Activated T-cell treated with anti-CD3 and anti-CD28 coated beads, Interleukin-2, amount 50 U/mL, for 4 hours (primary cell): ENCODE measurements around the gene PTPRO. TPM values are rescaled to one million over a fixed set of nuclear protein-coding genes. Genes with fewer than 3 reads are reported as not detected.

Experiments used
- ATAC-seq, 2 donors: fragments of 200-7000 bp; cut with Tn5 transposase; one replicate each; pipeline ENCODE4 v1.10.0; 2021
- DNase-seq: peaks from one replicate; pipeline ENCODE4 v3.0.0-alpha.2; 2020
- H3K27me3 Mint-ChIP-seq: one replicate; pipeline ENCODE4 v1.8.0; 2021; ENCODE audit warnings: low read depth, mixed read lengths
- H3K36me3 Mint-ChIP-seq: one replicate; pipeline ENCODE4 v1.8.0; 2022; ENCODE audit warnings: mixed read lengths; ENCODE audit not compliant: insufficient read depth
- H3K4me1 Mint-ChIP-seq: one replicate; pipeline ENCODE4 v1.8.0; 2021; ENCODE audit warnings: low read depth, mixed read lengths
- H3K4me3 Mint-ChIP-seq: one replicate; pipeline ENCODE4 v1.8.0; 2021; ENCODE audit warnings: mild to moderate bottlenecking, moderate library complexity, mixed read lengths
- H3K9me3 Mint-ChIP-seq: one replicate; pipeline ENCODE4 v1.8.0; 2021; ENCODE audit warnings: mixed read lengths
- total RNA-seq, 3 donors: library from RNA; stranded (reverse); gene quantifications; one replicate each; pipeline ENCODE4 v1.2.1, GENCODE V29; 2021

PTPRO gene
- total RNA-seq, 3 donors from 2014 or later, result 0.14 TPM; not detected in 2

- ATAC-seq (no peak), DNase-seq (no peak)
- Mint-ChIP-seq H3K9me3 (peaks cover 4% of the 10 kb centered on the region), H3K4me3 (no peak overlapping the region), H3K36me3 (peaks cover 15% of the 10 kb centered on the region), H3K27me3 (no peaks in the 10 kb centered on the region), H3K4me1 (peaks cover 23% of the 10 kb centered on the region)
These were observed 233.1 kb downstream of the PTPRO start for GRCh38 chr12:15555446-15555845.

GRCh38 chr12:15556411-15557102 is 234.2 kb downstream of the PTPRO start:
- no peak overlapping the region for H3K4me3 Mint-ChIP-seq
- no peaks in the 10 kb centered on the region for H3K9me3 Mint-ChIP-seq
- H3K36me3 Mint-ChIP-seq, result peaks cover 11% of the 10 kb centered on the region
- ATAC-seq (no peak), DNase-seq (no peak)
- peaks cover 30% of the 10 kb centered on the region for H3K4me1 Mint-ChIP-seq
- no peaks in the 10 kb centered on the region for H3K27me3 Mint-ChIP-seq

GRCh38 chr12:15558915-15559528 is 236.7 kb downstream of the PTPRO start:
- ATAC-seq, result no peak
- Mint-ChIP-seq H3K9me3 (no peaks in the 10 kb centered on the region), H3K4me1 (peaks cover 45% of the 10 kb centered on the region)

GRCh38 chr12:15561396-15561795 is 239.1 kb downstream of the PTPRO start:
- DNase-seq (no peak), ATAC-seq (no peak)
- Mint-ChIP-seq H3K27me3 (no peaks in the 10 kb centered on the region), H3K4me3 (peak overlapping the region; percentile 6), H3K4me1 (peaks cover 58% of the 10 kb centered on the region), H3K9me3 (no peaks in the 10 kb centered on the region), H3K36me3 (peaks cover 3% of the 10 kb centered on the region)

More at GRCh38 chr12:15558915-15559528, 236.7 kb downstream of the PTPRO start:
- no peak for DNase-seq
- Mint-ChIP-seq H3K27me3 (no peaks in the 10 kb centered on the region), H3K4me3 (no peak overlapping the region), H3K36me3 (peaks cover 5% of the 10 kb centered on the region)

- H3K4me1 Mint-ChIP-seq, result peaks cover 59% of the 10 kb centered on the region
- ATAC-seq (peak in 1 of 2 donors; percentile 24), DNase-seq (no peak)
- H3K4me3 Mint-ChIP-seq, result peak overlapping the region; percentile 27
- H3K27me3 Mint-ChIP-seq, result no peaks in the 10 kb centered on the region
- H3K9me3 Mint-ChIP-seq, result no peaks in the 10 kb centered on the region
- peaks cover 3% of the 10 kb centered on the region for H3K36me3 Mint-ChIP-seq
These were observed 240.0 kb downstream of the PTPRO start for GRCh38 chr12:15562263-15562662.

- Mint-ChIP-seq H3K4me1 (peaks cover 61% of the 10 kb centered on the region), H3K27me3 (no peaks in the 10 kb centered on the region), H3K9me3 (no peaks in the 10 kb centered on the region), H3K36me3 (no peaks in the 10 kb centered on the region), H3K4me3 (peak overlapping the region; percentile 78)
- ATAC-seq (peak; percentile 90 to 91), DNase-seq (peak; percentile 8)
These were observed 241.4 kb downstream of the PTPRO start for GRCh38 chr12:15563663-15564062.

GRCh38 chr12:15574353-15574752 is 252.0 kb downstream of the PTPRO start:
- peaks cover 12% of the 10 kb centered on the region for H3K36me3 Mint-ChIP-seq
- H3K9me3 Mint-ChIP-seq, result peaks cover 3% of the 10 kb centered on the region
- H3K4me3 Mint-ChIP-seq, result no peak overlapping the region
- H3K4me1 Mint-ChIP-seq, result peaks cover 34% of the 10 kb centered on the region
- DNase-seq (no peak), ATAC-seq (no peak)
- no peaks in the 10 kb centered on the region for H3K27me3 Mint-ChIP-seq

- Mint-ChIP-seq H3K4me3 (no peak overlapping the region), H3K36me3 (peaks cover 13% of the 10 kb centered on the region)
- peak; percentile 8 to 35 for ATAC-seq
These were observed 253.6 kb downstream of the PTPRO start for GRCh38 chr12:15575671-15576541.

GRCh38 chr12:15580431-15580830 is 258.1 kb downstream of the PTPRO start:
- H3K4me3 Mint-ChIP-seq, result no peak overlapping the region
- peaks cover 3% of the 10 kb centered on the region for H3K9me3 Mint-ChIP-seq
- H3K36me3 Mint-ChIP-seq, result peaks cover 15% of the 10 kb centered on the region
- peak; percentile 7 for DNase-seq
- no peaks in the 10 kb centered on the region for H3K27me3 Mint-ChIP-seq
- no peak for ATAC-seq
- H3K4me1 Mint-ChIP-seq, result peaks cover 15% of the 10 kb centered on the region

More at GRCh38 chr12:15575671-15576541, 253.6 kb downstream of the PTPRO start:
- no peaks in the 10 kb centered on the region for H3K27me3 Mint-ChIP-seq
- no peak for DNase-seq
- H3K4me1 Mint-ChIP-seq, result peaks cover 21% of the 10 kb centered on the region
- H3K9me3 Mint-ChIP-seq, result peaks cover 3% of the 10 kb centered on the region

- H3K36me3 Mint-ChIP-seq, result peaks cover 12% of the 10 kb centered on the region
- no peaks in the 10 kb centered on the region for H3K27me3 Mint-ChIP-seq
- no peak overlapping the region for H3K4me3 Mint-ChIP-seq
- DNase-seq (no peak), ATAC-seq (no peak)
- no peaks in the 10 kb centered on the region for H3K9me3 Mint-ChIP-seq
- peaks cover 10% of the 10 kb centered on the region for H3K4me1 Mint-ChIP-seq
These were observed 258.7 kb downstream of the PTPRO start for GRCh38 chr12:15581006-15581405.

GRCh38 chr12:15583804-15584203 is 261.5 kb downstream of the PTPRO start:
- Mint-ChIP-seq H3K9me3 (no peaks in the 10 kb centered on the region), H3K4me3 (no peak overlapping the region), H3K36me3 (peaks cover 9% of the 10 kb centered on the region), H3K4me1 (peaks cover 7% of the 10 kb centered on the region), H3K27me3 (no peaks in the 10 kb centered on the region)
- no peak for ATAC-seq
- DNase-seq, result no peak

GRCh38 chr12:15584366-15585041 is 262.2 kb downstream of the PTPRO start:
- DNase-seq (peak; percentile 21), ATAC-seq (no peak)
- Mint-ChIP-seq H3K9me3 (no peaks in the 10 kb centered on the region), H3K4me1 (peaks cover 7% of the 10 kb centered on the region), H3K4me3 (no peak overlapping the region), H3K36me3 (peaks cover 7% of the 10 kb centered on the region), H3K27me3 (no peaks in the 10 kb centered on the region)

- Mint-ChIP-seq H3K4me1 (peaks cover 10% of the 10 kb centered on the region), H3K4me3 (peak overlapping the region; percentile 68), H3K36me3 (peaks cover 3% of the 10 kb centered on the region), H3K27me3 (peaks cover 2% of the 10 kb centered on the region), H3K9me3 (no peaks in the 10 kb centered on the region)
- DNase-seq (no peak), ATAC-seq (no peak)
These were observed 267.2 kb downstream of the PTPRO start for GRCh38 chr12:15589328-15590032.
